GM19099 (cell line): ENCODE results near the gene IDH3G.

ENCODE experiments used
- POLR2A ChIP-seq: IDR thresholded peaks from 3 replicates; pipeline ENCODE4 v1.6.1; 2011; ENCODE audit warnings: low read depth; ENCODE audit not compliant: insufficient read length; ENCODE audit errors: extremely low read depth

The IDH3G gene

GRCh38 chrX:153772316-153773217 is 21.6 kb downstream of the IDH3G start:
- no peak for TF ChIP-seq POLR2A

GRCh38 chrX:153771415-153772315 is 22.5 kb downstream of the IDH3G start:
- TF ChIP-seq POLR2A: no peak

- TF ChIP-seq POLR2A: no peak
These were observed 23.4 kb downstream of the IDH3G start for GRCh38 chrX:153770601-153771414.

GRCh38 chrX:153769865-153770600 is 24.1 kb downstream of the IDH3G start:
- TF ChIP-seq POLR2A: no peak

GRCh38 chrX:153769158-153769864 is 24.9 kb downstream of the IDH3G start:
- no peak for TF ChIP-seq POLR2A

- no peak for TF ChIP-seq POLR2A
These were observed 25.6 kb downstream of the IDH3G start for GRCh38 chrX:153768311-153769157.

GRCh38 chrX:153767674-153768055 is 26.5 kb downstream of the IDH3G start:
- TF ChIP-seq POLR2A: no peak

GRCh38 chrX:153766871-153767673 is 27.1 kb downstream of the IDH3G start:
- TF ChIP-seq POLR2A: no peak

- no peak for TF ChIP-seq POLR2A
These were observed 27.9 kb downstream of the IDH3G start for GRCh38 chrX:153766098-153766817.

GRCh38 chrX:153765138-153766079 is 28.8 kb downstream of the IDH3G start:
- TF ChIP-seq POLR2A: no peak
